Keratinocyte (primary cell): ENCODE measurements around the gene DUS4L.

Experiments
- EZH2 ChIP-seq: IDR thresholded peaks from one replicate; pipeline ENCODE4 v1.6.1; 2012; ENCODE audit warnings: inconsistent platforms, mild to moderate bottlenecking, low read length, moderate library complexity
- TF ChIP-seq, protein P1 (sequence below), 3 experiments: IDR thresholded peaks in 1 of 3; conservative IDR thresholded peaks in 1 of 3; optimal IDR thresholded peaks in 1 of 3; 2 replicates in 2 of 3; 3 replicates in 1 of 3; pipeline versions ENCODE3 to v1.5.1; 2011; ENCODE audit warnings: low read length in 3 of 3, mild to moderate bottlenecking in 3 of 3, moderate library complexity in 2 of 3, control low read depth in 1 of 3, inconsistent platforms in 1 of 3; ENCODE audit not compliant: insufficient read depth in 2 of 3; ENCODE audit errors: extremely low read depth in 1 of 3

DNA sequence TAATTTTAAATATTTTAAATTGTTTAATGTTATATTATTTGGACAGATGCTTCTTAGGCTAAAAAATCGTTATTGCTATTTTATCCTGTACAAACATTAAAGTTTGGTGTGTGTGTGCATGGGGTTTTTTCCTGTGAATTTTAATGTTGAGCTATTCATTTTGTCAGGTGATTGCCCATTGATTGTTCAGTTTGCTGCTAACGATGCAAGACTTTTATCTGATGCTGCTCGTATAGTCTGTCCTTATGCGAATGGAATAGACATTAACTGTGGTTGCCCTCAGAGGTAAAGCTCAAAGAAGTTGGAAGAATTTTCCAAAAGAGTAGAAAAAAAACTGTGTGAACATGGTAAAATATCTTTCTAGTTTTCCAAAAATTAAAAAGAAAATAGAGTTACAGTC is 9.8 kb downstream of the DUS4L start:
- TF ChIP-seq, protein P1, sequence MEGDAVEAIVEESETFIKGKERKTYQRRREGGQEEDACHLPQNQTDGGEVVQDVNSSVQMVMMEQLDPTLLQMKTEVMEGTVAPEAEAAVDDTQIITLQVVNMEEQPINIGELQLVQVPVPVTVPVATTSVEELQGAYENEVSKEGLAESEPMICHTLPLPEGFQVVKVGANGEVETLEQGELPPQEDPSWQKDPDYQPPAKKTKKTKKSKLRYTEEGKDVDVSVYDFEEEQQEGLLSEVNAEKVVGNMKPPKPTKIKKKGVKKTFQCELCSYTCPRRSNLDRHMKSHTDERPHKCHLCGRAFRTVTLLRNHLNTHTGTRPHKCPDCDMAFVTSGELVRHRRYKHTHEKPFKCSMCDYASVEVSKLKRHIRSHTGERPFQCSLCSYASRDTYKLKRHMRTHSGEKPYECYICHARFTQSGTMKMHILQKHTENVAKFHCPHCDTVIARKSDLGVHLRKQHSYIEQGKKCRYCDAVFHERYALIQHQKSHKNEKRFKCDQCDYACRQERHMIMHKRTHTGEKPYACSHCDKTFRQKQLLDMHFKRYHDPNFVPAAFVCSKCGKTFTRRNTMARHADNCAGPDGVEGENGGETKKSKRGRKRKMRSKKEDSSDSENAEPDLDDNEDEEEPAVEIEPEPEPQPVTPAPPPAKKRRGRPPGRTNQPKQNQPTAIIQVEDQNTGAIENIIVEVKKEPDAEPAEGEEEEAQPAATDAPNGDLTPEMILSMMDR (optimal IDR thresholded peaks at IDR 0.05 in 1 of 3, IDR thresholded peaks at IDR 0.05 in 1 of 3, conservative IDR thresholded peaks at IDR 0.05 in 1 of 3; ENCODE audit: extremely low read depth in 1 of 3, insufficient read depth in 2 of 3, low read length in 3 of 3) = no peak
- no peak for TF ChIP-seq EZH2
